OCI-LY3 (cell line): ENCODE measurements around the gene SCAP.

ENCODE experiments used
- EZH2phosphoT487 ChIP-seq: fragments of 200-600 bp; shearing (Covaris generic); IDR thresholded peaks from 2 replicates; pipeline ENCODE4 v1.6.1; 2018; ENCODE audit warnings: antibody characterized with exemption, mixed run types, low read depth
- TF ChIP-seq, protein P1 (sequence below): fragments of 200-600, 300-600 bp; sonication (generic); IDR thresholded peaks from 2 replicates; pipeline ENCODE4 v1.5.1; 2014; ENCODE audit warnings: antibody characterized with exemption, low read length, low read depth

DNA sequence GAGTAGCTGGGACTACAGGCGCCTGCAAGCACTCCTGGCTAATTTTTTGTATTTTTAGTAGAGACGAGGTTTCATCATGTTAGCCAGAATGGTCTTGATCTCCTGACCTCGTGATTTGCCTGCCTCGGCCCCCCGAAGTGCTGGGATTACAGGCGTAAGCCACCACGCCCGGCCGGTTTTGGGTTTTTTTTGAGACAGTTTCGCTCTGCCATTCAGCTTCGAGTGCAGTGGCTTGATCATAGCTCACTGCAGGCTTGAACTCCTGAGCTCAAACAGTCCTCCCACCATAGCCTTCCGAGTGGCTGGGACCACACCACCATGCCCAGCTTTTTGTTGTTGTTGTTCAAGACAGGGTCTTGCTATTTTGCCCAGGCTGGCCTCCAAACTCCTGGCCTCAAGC is 16.0 kb upstream of the SCAP start:
- TF ChIP-seq, protein P1, sequence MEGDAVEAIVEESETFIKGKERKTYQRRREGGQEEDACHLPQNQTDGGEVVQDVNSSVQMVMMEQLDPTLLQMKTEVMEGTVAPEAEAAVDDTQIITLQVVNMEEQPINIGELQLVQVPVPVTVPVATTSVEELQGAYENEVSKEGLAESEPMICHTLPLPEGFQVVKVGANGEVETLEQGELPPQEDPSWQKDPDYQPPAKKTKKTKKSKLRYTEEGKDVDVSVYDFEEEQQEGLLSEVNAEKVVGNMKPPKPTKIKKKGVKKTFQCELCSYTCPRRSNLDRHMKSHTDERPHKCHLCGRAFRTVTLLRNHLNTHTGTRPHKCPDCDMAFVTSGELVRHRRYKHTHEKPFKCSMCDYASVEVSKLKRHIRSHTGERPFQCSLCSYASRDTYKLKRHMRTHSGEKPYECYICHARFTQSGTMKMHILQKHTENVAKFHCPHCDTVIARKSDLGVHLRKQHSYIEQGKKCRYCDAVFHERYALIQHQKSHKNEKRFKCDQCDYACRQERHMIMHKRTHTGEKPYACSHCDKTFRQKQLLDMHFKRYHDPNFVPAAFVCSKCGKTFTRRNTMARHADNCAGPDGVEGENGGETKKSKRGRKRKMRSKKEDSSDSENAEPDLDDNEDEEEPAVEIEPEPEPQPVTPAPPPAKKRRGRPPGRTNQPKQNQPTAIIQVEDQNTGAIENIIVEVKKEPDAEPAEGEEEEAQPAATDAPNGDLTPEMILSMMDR = no peak
- TF ChIP-seq EZH2phosphoT487 = no peak
